ENCODE results near the gene HSD3B7.

HSD3B7 gene

DNA sequence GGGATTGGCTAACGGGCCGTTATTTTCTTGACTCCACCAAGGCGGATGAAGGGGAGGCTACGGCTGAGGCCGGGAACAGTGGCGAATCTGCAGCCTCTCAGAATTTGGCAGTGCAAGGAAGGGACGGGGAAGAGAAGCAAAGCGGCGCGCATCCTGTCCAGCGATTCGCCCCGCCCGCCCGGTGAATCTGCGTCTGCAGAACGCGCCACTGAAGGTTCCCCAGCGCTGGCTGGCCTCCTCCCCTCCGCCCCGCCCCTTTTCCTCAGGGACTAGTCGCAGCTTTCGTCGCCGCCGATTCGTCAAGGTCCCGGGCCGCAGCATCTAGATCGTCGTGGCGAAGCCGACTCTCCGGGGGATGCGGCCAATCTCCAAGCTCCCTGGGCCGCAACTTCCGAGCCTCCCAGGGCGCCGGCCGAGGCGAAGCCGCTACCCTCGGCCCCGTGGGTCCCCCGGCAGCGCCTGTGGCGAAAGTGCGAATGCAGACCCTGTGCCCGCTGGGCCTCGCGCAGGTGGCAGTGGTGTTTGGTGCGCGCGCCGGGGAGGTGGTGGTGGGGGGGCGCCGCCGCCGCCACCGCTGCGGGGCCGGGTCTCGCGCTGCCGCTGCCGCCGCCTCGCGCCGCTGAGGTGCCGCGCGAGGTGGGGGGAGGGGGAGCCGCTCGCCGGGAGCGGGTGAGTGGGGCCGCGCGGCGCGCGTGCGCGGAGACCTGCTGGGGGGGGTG is 27.4 kb upstream of the HSD3B7 start, which contains the start of gene SETD1A:
Gene SETD1A (plus strand): TSS at position 299 of the 719 bp plus-strand sequence. CDS start 978 bp downstream, outside the sequence.
- peak; percentile 92 for DNase-seq

DNA sequence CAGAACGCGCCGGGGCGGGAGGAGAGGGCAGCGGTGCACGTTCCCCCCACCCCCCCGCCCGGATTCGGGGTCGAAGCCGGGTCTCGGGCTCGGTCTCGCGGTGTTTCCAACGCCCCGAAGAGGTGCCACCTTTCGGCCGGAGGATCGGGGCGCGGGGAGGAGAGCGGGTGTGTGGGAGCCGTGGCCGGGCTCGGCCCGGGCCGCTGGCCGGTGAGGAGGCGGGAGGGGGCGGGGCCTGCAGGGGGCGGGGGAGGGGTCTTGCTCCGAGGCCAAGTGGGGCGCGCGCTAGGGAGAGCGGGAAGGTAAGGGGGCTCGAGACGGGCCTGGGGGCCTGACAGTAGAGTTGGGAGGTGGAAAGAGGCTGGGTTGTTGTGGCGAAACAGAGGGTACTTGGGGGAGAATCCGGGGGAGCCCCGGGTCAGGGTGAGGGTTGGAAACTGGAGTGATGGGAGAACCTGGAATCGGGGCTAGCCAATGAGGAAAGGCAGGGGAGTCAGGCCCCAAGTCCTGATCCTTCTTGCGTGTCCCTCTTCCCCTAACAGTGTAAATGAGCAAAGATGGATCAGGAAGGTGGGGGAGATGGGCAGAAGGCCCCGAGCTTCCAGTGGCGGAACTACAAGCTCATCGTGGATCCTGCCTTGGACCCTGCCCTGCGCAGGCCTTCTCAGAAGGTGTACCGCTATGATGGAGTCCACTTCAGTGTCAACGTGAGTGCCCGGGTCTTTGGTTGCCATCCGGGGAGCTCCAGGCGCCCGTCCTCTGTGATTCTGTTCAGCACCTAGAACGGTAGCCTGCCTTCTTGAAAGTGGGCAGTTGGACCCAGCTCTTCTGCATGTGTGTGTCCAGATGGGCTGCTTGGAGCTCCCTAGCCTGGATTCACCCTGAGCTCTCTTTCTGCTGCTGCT is 26.6 kb upstream of the HSD3B7 start:
- DNase-seq = peak; percentile 45

DNA sequence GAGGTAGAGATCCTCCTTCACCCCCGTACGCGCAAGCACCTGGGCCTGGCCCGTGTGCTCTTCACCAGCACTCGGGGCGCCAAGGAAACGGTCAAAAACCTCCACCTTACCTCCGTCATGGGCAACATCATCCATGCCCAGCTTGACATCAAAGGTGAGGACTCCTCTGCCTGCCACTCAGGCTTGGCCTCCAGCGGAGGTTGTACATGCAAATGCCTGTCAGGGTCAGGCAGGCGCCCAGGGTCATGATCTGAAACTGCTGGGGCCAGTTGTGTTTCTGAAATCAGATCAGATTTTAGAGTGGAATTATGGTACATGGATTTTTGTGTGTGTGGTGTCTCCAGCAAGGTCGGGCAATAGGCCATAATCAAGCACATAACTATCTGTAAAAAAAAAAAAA is 23.6 kb upstream of the HSD3B7 start:
- no peak for DNase-seq

DNA sequence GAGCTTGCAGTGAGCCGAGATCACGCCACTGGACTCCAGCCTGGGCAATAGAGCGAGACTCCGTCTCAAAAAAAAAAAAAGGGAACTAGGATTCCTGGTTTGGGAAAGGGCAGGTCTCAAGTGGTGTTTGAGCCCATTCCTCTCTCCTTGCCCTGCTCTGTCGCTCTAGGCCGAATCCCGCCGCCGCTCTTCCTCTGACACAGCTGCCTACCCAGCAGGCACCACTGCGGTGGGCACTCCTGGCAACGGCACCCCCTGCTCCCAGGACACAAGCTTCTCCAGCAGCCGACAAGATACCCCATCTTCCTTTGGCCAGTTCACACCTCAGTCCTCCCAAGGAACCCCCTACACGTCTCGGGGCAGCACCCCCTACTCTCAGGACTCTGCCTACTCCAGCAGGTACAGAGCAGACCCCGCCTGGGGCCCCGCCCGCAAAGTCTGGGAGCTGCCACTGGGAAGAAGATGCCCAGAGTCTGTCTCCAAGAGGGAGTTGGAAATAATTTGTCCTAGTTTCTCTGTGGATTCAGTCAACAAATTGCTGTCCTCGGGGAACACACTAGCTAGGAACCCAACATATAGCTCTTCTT is 21.0 kb upstream of the HSD3B7 start:
- no peak for DNase-seq

DNA sequence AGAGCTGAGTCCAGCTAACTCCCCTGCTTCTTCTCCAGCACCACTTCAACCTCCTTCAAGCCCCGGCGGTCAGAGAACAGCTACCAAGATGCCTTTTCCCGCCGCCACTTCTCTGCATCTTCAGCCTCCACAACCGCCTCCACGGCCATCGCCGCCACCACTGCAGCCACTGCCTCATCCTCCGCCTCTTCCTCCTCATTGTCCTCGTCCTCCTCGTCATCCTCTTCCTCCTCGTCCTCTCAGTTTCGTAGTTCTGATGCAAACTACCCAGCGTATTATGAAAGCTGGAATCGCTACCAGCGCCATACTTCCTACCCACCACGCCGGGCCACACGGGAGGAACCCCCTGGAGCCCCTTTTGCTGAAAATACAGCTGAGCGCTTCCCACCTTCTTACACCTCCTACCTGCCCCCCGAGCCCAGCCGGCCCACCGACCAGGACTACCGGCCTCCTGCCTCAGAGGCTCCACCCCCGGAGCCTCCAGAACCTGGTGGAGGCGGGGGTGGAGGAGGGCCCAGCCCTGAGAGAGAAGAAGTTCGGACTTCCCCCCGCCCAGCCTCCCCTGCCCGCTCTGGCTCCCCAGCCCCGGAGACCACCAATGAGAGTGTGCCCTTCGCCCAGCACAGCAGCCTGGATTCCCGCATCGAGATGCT is 20.3 kb upstream of the HSD3B7 start:
- DNase-seq = no peak

DNA sequence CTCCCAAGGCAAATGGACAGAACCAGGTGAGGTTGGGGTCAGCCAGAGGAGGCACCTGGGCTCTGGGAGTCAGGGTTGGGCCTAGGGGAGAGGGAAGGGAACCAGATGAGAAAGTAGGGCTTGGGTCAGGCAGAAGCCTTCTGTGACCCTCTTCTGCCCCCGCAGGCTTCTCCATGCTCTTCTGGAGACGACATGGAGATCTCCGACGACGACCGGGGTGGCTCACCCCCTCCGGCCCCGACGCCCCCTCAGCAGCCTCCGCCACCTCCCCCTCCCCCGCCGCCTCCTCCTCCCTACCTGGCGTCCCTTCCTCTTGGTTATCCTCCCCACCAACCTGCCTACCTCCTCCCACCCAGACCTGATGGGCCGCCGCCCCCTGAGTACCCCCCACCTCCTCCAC is 19.6 kb upstream of the HSD3B7 start:
- DNase-seq = no peak

DNA sequence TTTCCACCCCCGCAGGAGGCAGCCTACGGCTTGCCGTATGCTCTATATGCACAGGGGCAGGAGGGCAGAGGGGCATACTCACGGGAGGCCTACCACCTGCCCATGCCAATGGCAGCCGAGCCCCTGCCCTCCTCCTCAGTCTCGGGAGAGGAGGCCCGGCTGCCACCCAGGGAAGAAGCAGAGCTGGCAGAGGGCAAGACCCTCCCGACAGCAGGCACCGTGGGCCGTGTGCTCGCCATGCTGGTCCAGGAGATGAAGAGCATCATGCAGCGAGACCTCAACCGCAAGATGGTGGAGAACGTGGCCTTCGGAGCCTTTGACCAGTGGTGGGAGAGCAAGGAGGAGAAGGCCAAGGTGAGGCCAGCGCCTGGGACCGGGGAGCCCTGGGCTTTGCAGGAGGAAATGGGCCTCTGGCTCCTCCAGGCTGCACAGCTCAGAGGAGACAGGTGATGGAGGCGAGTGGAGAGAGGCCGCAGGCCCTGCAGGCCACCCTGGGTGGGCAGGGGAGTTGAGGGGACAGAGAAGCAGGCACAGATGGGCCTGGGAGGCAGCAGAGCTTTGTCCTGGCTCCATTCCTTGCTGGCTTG is 18.9 kb upstream of the HSD3B7 start:
- DNase-seq = no peak

DNA sequence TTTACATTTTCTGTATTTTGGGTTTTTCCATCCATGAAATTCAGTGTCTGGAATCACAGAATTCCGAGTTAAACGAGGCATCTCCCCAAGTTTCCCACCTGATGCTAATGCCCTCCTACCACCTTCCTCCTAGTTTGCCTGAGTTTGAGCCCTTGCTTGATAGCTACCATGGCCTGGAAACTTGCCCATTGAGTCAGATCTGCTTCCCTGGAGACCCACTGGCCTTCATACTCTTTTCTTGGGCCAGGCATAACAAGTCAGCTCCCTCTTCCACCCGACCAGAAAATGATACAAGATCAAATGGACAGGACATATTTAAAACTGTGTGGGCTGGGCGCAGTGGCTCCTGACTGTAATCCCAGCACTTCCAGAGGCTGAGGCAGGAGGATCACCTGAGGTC is 17.2 kb upstream of the HSD3B7 start:
- DNase-seq = no peak

DNA sequence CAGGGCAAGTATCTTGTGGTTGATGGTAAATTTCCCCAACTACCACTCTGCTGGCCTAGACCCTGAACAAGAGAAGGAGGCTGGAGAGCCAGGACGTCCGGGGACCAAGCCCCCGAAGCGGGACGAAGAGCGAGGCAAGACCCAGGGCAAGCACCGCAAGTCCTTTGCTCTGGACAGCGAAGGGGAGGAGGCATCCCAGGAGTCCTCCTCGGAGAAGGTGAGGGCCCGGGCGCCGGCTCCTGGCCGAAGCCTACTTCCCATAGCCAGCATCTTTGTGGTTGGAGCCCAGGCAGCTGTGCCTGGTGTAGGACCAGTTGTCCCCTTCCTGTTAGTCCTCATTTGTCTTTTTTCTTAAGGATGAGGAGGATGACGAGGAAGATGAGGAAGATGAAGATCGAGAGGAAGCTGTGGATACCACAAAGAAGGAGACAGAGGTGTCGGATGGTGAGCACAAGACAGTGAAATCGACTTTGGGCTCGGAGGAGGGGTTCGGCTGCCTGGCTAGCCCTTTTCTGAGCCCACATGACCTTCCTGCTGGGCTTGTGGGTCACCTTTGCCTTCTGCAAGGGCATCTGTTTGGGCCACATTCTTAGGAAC is 15.7 kb upstream of the HSD3B7 start:
- no peak for DNase-seq

DNA sequence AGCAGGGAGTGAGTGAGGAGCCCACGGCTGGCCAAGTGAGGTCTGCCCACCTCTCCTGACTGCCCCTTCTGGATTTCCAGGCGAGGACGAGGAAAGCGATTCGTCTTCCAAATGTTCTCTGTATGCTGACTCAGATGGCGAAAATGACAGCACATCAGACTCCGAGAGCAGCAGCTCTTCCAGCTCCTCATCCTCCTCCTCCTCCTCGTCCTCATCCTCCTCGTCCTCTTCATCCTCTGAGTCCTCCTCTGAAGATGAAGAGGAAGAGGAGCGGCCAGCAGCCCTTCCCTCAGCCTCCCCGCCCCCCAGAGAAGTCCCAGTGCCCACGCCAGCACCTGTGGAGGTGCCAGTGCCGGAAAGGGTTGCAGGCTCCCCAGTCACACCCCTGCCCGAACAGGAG is 13.7 kb upstream of the HSD3B7 start:
- no peak for DNase-seq

DNA sequence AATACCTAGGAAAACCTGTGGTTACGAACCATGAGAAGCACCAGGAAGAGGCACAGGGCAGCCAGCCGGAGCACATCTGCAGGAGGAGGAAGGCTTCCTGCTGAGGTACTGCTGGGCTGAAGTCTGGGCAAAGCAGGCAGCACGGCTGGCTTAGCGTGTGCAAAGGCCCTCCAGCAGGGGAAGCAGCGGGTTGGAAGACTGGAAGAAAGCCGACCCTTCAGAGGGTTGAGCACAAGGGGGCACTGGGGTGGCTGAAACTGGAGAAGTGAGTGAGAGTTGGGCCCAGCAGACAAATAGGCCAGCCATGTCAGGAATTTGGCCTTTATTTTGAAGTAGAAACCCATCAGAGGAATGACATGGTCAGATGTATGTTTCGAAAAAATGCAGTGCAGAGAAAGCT is 12.1 kb upstream of the HSD3B7 start:
- DNase-seq = no peak

DNA sequence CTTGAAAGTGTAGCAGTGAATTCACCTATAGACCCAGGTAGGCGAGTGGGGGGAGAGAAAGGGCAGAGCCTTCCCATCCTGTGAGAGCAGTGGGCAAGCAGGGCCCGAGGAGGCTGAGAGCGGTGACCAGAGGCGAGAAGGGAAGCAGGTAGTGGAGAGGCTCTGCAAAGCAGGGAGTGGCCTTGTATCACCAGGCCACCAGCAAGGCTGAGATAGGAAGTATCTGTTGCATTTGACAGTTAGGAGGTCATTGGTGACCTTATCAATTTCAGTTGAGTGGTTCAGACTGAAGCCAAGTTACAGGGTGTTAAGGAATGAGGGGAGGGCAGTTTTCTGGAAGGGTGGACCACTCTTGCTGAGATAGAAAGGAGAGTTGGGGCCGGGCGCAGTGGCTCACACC is 10.7 kb upstream of the HSD3B7 start:
- DNase-seq = no peak

DNA sequence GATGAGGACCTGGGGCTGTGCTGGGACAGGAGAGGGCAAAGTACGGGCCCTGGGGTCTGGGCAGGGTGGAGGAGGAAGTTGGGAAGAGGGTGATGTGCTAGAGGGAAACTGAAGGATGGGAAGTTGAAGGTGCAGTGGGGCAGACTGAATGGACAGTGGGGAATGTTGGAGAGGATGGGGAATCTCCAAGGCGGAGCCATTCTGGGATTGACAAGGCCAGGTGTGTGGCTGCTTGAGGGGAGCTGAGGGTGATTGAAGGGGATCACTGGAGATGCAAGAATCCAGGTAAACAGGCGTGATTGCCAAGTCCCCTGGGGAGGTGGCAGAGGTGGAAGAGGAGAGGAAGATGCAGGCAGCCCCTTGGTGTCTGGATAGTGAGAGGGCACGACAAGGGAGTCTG is 8.5 kb upstream of the HSD3B7 start:
- DNase-seq = no peak

DNA sequence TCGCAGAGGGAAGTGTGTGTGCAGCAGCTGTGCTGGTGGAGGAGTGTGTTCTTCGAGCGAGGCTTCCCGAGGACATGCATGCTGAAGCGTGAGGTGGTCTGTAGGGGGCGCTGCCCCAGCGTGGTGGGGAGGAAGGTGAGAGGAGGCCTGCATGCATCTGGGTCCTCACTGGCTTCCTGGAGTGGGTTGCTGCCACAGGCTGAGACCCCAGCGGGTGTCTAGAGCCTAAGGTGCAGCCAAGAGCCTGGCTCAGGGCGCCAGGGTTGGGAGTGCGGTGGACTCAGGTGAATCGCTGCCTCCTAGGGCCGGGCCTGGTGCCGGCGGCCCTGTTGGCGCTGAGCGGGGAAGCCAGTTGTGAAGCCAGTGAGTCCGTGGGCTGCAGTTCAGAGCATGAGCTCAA is 7.5 kb upstream of the HSD3B7 start:
- no peak for DNase-seq

DNA sequence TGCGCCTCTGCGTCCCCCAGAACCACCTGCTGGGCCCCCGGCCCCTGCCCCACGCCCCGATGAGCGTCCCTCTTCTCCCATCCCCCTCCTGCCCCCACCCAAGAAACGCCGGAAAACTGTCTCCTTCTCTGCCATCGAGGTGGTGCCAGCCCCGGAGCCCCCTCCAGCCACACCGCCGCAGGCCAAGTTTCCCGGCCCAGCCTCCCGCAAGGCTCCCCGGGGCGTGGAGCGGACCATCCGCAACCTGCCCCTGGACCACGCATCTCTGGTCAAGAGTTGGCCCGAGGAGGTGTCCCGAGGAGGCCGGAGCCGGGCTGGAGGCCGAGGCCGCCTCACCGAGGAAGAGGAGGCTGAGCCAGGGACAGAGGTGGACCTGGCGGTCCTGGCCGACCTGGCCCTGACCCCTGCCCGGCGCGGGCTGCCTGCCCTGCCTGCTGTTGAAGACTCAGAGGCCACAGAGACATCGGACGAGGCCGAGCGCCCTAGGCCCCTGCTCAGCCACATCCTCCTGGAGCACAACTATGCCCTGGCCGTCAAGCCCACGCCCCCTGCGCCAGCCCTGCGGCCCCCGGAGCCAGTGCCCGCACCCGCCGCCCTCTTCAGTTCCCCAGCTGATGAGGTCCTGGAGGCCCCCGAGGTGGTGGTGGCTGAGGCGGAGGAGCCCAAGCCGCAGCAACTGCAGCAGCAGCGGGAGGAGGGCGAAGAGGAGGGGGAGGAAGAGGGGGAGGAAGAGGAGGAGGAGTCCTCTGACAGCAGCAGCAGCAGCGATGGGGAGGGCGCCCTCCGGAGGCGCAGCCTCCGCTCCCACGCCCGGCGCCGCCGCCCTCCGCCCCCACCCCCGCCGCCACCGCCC is 5.6 kb upstream of the HSD3B7 start:
- no peak for DNase-seq

DNA sequence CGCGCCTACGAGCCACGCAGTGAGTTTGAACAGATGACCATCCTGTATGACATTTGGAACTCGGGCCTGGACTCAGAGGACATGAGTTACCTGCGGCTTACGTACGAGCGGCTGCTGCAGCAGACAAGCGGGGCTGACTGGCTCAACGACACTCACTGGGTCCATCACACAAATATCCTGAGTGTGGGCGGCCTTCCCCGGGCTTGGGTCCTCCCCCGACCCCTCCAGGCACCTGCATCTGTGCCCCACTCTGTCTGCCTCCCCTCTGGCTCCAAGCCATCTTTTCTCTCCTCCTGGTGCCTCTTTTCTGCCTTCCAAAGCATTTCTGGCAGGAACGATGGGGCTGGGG is 5.0 kb upstream of the HSD3B7 start:
- no peak for DNase-seq

DNA sequence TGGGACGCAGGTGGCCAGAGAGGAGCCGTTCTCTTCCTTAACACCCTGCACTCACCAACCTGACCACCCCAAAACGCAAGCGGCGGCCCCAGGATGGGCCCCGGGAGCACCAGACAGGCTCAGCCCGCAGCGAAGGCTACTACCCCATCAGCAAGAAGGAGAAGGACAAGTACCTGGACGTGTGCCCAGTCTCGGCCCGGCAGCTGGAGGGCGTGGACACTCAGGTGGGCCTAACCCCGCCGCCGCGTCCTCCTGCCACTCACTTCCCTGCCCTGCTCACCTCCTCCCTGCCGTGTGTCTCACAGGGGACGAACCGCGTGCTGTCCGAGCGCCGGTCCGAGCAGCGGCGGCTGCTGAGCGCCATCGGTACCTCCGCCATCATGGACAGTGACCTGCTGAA is 4.6 kb upstream of the HSD3B7 start:
- DNase-seq = no peak

DNA sequence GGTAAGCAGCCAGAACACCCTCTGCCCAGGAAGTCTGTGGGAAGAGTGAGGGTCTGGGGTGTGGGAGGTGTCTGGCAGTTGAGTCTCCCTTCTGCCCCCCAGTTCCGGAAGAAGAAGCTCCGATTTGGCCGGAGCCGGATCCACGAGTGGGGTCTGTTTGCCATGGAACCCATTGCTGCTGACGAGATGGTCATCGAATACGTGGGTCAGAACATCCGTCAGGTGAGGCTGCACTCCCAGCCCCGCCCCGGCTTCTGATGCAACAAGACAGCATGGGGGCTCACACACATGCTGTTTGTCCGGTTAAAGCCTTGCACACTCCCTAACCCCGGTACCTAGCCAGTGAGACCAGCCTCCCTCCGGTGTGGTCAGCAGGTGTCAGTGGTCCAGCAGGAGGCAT is 4.0 kb upstream of the HSD3B7 start:
- no peak for DNase-seq

DNA sequence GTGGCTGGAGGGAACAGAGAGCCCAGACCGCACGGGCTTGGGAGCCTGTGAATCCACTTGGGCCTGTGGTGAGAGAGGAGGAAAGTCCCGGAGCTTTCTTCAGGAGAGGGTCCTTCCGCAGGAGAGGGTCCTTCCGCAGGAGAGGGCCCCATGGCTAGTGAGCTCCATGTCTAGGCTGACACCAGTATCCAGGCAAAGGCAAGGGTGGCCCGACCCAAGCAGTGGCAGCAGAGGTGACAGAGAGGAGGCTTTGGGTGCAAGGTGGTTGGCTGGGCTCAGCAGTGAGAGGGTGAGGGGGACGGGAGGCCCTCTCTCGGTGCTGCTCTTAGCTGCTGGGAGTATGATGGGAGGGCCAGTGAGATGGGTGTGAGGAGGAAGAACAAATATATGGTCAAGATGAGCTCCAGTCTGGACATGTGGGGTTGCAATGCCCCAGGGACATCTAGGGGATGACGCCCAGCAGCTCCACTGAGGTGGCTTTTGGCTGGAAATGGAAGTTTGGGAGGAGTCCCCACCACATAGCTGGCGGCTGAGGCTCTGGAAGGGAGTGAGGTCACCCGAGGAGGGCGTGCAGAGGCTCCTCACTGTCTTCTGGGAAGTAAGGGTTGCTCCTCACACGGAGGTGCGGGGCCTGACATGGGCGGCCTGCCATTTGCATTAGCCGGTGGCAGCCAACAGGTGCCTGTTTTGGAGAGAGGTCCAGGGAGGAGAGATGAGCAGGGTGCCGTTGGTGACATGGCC is 2.3 kb upstream of the HSD3B7 start:
- no peak for DNase-seq

DNA sequence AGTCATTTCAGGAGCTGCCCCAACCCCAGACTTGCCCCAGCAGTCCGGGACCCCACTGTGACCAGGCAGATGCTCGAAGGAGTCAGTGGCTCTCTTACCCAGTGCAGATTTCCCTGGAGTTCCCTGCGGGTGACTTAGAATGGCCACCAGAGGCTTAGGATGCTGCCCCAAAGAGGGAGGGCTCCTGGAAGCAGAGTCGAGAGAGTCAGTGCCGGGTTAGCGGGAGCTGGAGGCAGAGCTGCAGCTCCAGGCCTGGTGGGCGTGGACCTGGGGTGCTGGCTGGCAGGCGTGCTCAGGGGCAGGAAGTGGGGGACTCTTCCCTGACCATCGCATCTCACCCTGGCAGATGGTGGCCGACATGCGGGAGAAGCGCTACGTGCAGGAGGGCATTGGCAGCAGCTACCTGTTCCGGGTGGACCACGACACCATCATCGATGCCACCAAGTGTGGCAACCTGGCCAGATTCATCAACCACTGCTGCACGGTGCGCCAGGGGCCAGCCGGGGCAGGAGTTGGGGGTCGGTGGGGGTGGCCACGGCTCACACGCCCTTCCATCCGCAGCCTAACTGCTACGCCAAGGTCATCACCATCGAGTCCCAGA is 1.6 kb upstream of the HSD3B7 start:
- no peak for DNase-seq
